Upper lobe of left lung (tissue), 4 donors: ENCODE measurements around the gene XRCC5.

ENCODE experiments used
- CTCF ChIP-seq, 6 experiments: fragments of 450-650 bp in 4 of 6; fragments of 200-600 bp in 2 of 6; sonication (generic) in 2 of 6; IDR thresholded peaks; one replicate each; pipeline ENCODE4 v1.5.1; 2016 to 2019; ENCODE audit warnings: antibody characterized with exemption in 6 of 6
- EP300 ChIP-seq, 4 donors: sonication (generic); formaldehyde crosslinking; IDR thresholded peaks; one replicate each; pipeline ENCODE4 v1.5.1; 2017; ENCODE audit warnings: antibody characterized with exemption in 4 of 4, control low read depth in 2 of 4
- POLR2A ChIP-seq, 4 donors: fragments of 450-650 bp; IDR thresholded peaks; one replicate each; pipeline ENCODE4 v1.5.1; 2016 to 2017; ENCODE audit warnings: antibody characterized with exemption in 4 of 4, mild to moderate bottlenecking in 2 of 4

GRCh38 chr2:216075510-216076485 is 33.4 kb upstream of the XRCC5 start:
- TF ChIP-seq POLR2A (IDR thresholded peaks at IDR 0.05) = no peak
- TF ChIP-seq EP300 (IDR thresholded peaks at IDR 0.05) = no peak
- no peak for TF ChIP-seq CTCF (IDR thresholded peaks at IDR 0.05)
